Fibroblast of villous mesenchyme (primary cell): ENCODE measurements around the gene BMP7. TPM values are rescaled to one million over a fixed set of nuclear protein-coding genes. Genes with fewer than 3 reads are reported as not detected.

Experiments used
- DNase-seq: peaks from one replicate; pipeline ENCODE4 v3.0.0-alpha.2; 2010; ENCODE audit warnings: low read depth
- H3K4me3 ChIP-seq: 2 replicates; pipeline ENCODE4 v1.5.1; 2011; ENCODE audit warnings: low read depth, mild to moderate bottlenecking, low read length
- total RNA-seq: library from RNA; depleted of rRNA; stranded (reverse); fragments of >200 nt; gene quantifications from 2 replicates; pipeline ENCODE4 v1.2.3, GENCODE V29; 2012
- TF ChIP-seq, protein P1 (sequence below): IDR thresholded peaks from 2 replicates; pipeline ENCODE4 v1.5.1; 2012; ENCODE audit warnings: low read depth, mild to moderate bottlenecking, low read length; ENCODE audit not compliant: insufficient read depth

The BMP7 gene
- total RNA-seq, 1 donor = not detected

DNA sequence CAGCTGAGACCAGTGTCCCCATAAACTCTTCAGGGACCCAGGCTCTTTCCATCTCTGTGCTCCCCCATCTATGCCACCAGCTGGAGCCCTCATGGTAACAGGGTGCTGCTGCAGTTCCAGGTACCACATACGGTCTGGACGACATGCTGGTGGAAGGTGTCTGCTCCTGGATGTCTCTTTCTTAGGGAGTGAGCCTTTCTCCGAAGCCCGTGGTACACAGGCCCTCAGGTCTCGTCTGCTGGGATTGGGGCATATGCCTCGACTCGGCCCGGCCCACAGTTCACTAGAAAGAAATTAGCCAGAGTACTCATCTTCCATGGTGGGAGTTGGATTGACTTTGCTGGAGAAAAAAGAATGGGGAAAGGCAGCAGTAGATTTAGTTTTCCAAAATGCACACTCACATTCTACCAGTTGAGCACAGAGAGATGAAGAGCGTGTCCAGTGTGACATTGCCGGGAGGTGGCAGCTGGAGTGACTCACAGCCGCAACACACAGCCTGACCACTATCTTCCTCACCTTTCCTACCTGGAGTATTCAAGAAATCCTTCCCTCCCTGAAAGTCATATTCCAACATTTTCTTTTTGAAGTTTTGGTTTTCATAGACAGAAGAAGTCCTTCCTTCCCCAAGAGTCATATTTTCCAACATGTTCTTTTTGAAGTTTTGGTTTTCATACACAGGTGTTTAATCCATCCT is 44.5 kb upstream of the BMP7 start:
- TF ChIP-seq, protein P1, sequence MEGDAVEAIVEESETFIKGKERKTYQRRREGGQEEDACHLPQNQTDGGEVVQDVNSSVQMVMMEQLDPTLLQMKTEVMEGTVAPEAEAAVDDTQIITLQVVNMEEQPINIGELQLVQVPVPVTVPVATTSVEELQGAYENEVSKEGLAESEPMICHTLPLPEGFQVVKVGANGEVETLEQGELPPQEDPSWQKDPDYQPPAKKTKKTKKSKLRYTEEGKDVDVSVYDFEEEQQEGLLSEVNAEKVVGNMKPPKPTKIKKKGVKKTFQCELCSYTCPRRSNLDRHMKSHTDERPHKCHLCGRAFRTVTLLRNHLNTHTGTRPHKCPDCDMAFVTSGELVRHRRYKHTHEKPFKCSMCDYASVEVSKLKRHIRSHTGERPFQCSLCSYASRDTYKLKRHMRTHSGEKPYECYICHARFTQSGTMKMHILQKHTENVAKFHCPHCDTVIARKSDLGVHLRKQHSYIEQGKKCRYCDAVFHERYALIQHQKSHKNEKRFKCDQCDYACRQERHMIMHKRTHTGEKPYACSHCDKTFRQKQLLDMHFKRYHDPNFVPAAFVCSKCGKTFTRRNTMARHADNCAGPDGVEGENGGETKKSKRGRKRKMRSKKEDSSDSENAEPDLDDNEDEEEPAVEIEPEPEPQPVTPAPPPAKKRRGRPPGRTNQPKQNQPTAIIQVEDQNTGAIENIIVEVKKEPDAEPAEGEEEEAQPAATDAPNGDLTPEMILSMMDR = no peak
- DNase-seq = no peak
- H3K4me3 ChIP-seq = no peak overlapping the region

DNA sequence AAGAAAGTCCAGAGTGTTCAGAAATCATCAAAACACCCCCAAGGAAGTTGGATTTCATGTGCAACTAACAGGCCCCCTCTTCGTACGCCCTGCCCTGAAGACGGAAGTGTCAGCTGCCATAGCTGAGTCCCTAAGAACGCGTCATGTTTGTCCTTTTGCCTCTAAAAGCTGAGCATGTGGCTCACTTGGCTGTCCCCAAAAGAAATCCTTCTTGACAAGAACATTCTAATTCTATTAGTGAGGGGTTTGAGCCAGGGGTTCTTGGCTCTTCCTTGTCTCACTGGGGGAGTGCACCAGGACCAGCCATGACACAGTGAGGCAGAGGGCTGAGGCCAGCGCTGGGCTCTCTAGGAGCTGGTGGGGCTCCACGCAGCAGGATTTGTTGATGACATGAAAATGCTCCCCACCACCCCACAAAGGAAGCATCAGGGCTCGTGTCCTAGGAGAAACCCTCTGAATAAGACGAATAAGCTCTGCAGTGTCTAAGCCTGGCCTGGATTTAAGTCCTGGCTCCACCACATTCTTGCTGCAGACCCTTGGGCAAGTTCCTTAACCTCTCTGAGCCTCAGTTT is 43.2 kb upstream of the BMP7 start:
- TF ChIP-seq, protein P1 = no peak
- DNase-seq = no peak

DNA sequence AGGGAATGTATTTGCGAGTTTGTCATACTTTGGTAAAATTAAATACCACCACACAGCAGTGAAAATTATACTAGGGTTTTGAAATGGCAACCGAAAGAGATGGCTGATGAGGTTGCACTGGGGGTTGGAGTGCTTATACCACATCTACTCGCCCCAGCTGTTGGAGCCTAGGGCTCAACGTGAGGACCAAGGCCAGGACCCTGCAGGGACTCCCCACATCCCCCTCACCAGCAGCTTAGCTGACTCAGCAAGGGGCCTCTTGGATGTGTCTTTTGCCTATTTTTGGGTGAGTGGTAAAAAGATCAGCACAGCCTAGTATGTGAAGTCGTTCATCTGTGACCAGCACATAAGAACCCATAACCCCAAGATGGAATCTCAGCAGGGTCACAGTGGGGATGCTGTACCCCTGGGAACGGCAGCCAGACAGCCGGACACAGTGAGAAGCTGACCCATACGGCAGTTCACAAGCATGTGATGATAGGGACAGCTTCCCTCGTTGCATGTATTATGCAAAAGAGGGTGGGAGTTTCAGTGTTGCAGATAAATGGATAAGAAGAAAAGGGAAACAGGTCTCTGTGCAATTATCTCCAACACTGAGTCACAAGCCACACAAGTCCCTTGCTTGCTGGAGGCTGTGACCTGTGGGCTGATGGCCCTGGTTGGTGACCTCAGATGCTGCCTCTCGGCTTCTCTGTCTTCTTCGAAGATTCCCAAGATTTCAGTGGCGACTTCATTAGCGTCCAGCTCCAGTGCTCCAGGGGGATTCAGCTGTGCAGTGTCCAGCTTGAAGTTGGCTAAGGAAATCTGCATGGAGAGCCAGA is 42.2 kb upstream of the BMP7 start:
- peak; percentile 1 for DNase-seq
- H3K4me3 ChIP-seq = no peak overlapping the region
- TF ChIP-seq, protein P1 = no peak

More for the DNA sequence above, 43.2 kb upstream of the BMP7 start:
- H3K4me3 ChIP-seq = no peak overlapping the region

DNA sequence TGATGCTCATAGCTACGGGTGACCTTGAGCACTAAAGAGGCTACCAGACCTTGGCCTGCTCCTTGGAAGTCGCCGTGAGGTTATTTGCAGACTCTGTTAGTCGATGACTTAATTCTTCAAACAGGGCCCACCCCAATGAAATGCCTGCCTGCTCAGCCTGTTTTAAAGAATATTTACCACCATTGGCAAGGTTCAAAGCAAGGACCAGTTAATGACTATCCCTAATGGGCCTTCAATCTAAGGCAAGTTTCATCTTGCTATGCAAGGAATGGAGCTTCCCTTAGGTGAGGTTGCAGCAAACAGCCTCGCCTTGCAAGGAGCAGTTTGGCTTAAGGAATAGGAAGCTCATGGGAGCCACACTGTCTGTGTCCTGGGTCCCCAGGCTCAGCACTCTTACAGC is 40.3 kb upstream of the BMP7 start:
- TF ChIP-seq, protein P1 = no peak
- no peak for DNase-seq
- no peak overlapping the region for H3K4me3 ChIP-seq

DNA sequence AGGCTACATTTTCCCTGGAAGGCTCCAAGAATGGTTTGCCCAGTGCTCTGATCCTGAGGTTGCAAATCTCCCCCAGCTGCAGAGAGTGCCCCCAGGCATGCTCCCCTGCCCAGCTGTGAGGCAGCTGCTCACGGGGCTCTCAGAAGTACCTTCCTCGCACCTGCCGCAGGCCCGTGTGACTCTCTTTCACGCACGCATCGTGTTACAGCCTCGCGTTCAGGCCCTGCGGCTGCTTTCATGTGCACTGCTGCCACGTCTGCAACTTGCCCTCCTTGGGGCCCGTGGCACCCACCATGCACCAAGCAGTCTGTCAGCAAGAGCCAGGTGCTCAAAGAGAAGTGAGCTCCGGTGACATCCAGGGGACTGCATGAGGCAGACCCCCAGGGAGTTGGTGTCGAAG is 34.6 kb upstream of the BMP7 start:
- DNase-seq = no peak
- TF ChIP-seq, protein P1 = no peak
- H3K4me3 ChIP-seq = no peak overlapping the region

DNA sequence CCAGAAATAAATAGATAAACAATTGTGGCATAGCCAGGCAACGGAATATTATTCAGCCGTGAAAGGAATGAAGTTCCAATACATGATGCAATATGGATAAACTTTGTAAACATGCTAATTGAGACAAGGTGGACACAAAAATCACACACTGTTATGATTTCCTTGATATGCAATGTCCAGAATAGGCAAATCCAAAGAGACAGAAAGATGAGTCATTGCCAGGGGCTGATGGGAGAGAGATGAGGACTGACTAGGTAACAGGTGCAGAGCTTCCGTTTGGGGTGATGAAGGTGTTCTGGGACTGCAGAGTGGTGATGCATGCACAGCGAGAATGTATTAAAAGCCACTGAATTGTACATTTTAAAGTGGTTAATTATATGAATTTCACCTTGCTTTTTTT is 32.0 kb upstream of the BMP7 start:
- no peak for DNase-seq
- TF ChIP-seq, protein P1 = no peak
- H3K4me3 ChIP-seq = no peak overlapping the region
